ENCODE measurements around the gene STAB2. TPM values are rescaled to one million over a fixed set of nuclear protein-coding genes. Genes with fewer than 3 reads are reported as not detected.

The STAB2 gene
- total and polyA plus RNA-seq, 11 donors: 0.12 to 3.5 (median 0.37) TPM; not detected in 6

GRCh38 chr12:103623716-103624115 lies 36.6 kb downstream of the STAB2 start:
- Histone ChIP-seq H3K27me3 (no peaks in the 10 kb centered on the region), H3K4me3 (no peak overlapping the region), H3K36me3 (no peaks in the 10 kb centered on the region), H3K9me3 (no peaks in the 10 kb centered on the region), H3K4me1 (peaks cover 0 to 19% (median 7%) of the 10 kb centered on the region in 12 donors), H3K27ac (no peak overlapping the region)
- no peak for TF ChIP-seq CTCF (IDR thresholded peaks at IDR 0.05)
- TF ChIP-seq POLR2A (IDR thresholded peaks at IDR 0.05): no peak
- no peak for DNase-seq
- no peak for ATAC-seq
- 77 to 89% (median 80%) methylated on average over 6 of the region's 6 CpGs for WGBS, 4 donors
- intact Hi-C loops (cut with DNase I): loop anchor here in 2 of 10 donors (10.0 kb wide), 2 partner anchors 121 to 251 kb away; no protein-coding TSS in a partner anchor

GRCh38 chr12:103626498-103626897 lies 39.4 kb downstream of the STAB2 start:
- TF ChIP-seq POLR2A (IDR thresholded peaks at IDR 0.05) (no peak), CTCF (IDR thresholded peaks at IDR 0.05) (peak in 7 of 12 donors; percentile 25 to 70 (median 38))
- Histone ChIP-seq H3K27me3 (no peaks in the 10 kb centered on the region), H3K4me1 (peaks cover 0 to 19% (median 7%) of the 10 kb centered on the region in 12 donors), H3K9me3 (no peaks in the 10 kb centered on the region), H3K36me3 (no peaks in the 10 kb centered on the region), H3K27ac (peak overlapping the region in 11 of 12 donors; percentile 37 to 82 (median 68)), H3K4me3 (no peak overlapping the region)
- WGBS, 4 donors: 21 to 50% (median 28%) methylated on average over 4 of the region's 4 CpGs
- intact Hi-C loops (cut with DNase I): loop anchor here in 4 of 10 donors (2.0 to 10.0 kb wide), 7 partner anchors 118 to 431 kb away; partner anchors contain the start of gene HSP90B1 (in 2 of the 4)
- peak; percentile 79 to 91 (median 83) for ATAC-seq
- DNase-seq: peak in 4 of 5 donors; percentile 63 to 77 (median 68)

- H3K36me3 ChIP-seq: no peaks in the 10 kb centered on the region
- ATAC-seq: peak; percentile 95 to 96 (median 96)
- H3K4me3 ChIP-seq: no peak overlapping the region
- TF ChIP-seq POLR2A (IDR thresholded peaks at IDR 0.05): no peak
- no peak for TF ChIP-seq CTCF (IDR thresholded peaks at IDR 0.05)
- WGBS, 4 donors: 39 to 51% (median 46%) methylated on average over 2 to 3 of the region's 3 CpGs
- peak overlapping the region in 11 of 12 donors; percentile 37 to 82 (median 68) for H3K27ac ChIP-seq
- no peaks in the 10 kb centered on the region for H3K27me3 ChIP-seq
- peak; percentile 63 to 87 (median 76) for DNase-seq
- H3K9me3 ChIP-seq: peaks cover 0 to 6% (median 0%) of the 10 kb centered on the region in 12 donors
- intact Hi-C loops (cut with DNase I): loop anchor here in 4 of 10 donors (2.0 to 10.0 kb wide), 7 partner anchors 117 to 430 kb away; partner anchors contain the start of gene HSP90B1 (in 2 of the 4)
- peaks cover 0 to 19% (median 7%) of the 10 kb centered on the region in 12 donors for H3K4me1 ChIP-seq
Measured at GRCh38 chr12:103627189-103627855, 40.2 kb downstream of the STAB2 start.

- peak in 2 of 5 donors; percentile 20 to 63 for DNase-seq
Measured at GRCh38 chr12:103632554-103633216, 45.6 kb downstream of the STAB2 start.

More at GRCh38 chr12:103632554-103633216, 45.6 kb downstream of the STAB2 start:
- intact Hi-C loops (cut with DNase I): loop anchor here in 3 of 10 donors (5.0 to 10.0 kb wide), 3 partner anchors 45 to 58 kb away; partner anchors contain the start of gene STAB2 (in 1 of the 3)
- ATAC-seq: peak in 1 of 4 donors; percentile 36
- H3K27ac ChIP-seq: no peak overlapping the region
- peaks cover 0 to 7% (median 0%) of the 10 kb centered on the region in 12 donors for H3K4me1 ChIP-seq
- H3K9me3 ChIP-seq: peaks cover 0 to 19% (median 3%) of the 10 kb centered on the region in 12 donors
- H3K4me3 ChIP-seq: no peak overlapping the region
- WGBS, 4 donors: 38 to 45% (median 39%) methylated on average over 15 of the region's 15 CpGs
- no peaks in the 10 kb centered on the region for H3K36me3 ChIP-seq
- H3K27me3 ChIP-seq: no peaks in the 10 kb centered on the region
- TF ChIP-seq POLR2A (IDR thresholded peaks at IDR 0.05) (no peak), CTCF (IDR thresholded peaks at IDR 0.05) (peak in 10 of 12 donors; percentile 29 to 56 (median 43))

Measured in heart left ventricle (tissue), 16 donors.